CD4-positive, alpha-beta T cell treated with Interferon alpha-2 for 1 hour (primary cell): ENCODE results near the gene PRMT9.

Experiments used
- DNase-seq, 2 donors: peaks; one replicate each; pipeline ENCODE4 v3.0.0-alpha.2; 2020 to 2022

The PRMT9 gene

DNA sequence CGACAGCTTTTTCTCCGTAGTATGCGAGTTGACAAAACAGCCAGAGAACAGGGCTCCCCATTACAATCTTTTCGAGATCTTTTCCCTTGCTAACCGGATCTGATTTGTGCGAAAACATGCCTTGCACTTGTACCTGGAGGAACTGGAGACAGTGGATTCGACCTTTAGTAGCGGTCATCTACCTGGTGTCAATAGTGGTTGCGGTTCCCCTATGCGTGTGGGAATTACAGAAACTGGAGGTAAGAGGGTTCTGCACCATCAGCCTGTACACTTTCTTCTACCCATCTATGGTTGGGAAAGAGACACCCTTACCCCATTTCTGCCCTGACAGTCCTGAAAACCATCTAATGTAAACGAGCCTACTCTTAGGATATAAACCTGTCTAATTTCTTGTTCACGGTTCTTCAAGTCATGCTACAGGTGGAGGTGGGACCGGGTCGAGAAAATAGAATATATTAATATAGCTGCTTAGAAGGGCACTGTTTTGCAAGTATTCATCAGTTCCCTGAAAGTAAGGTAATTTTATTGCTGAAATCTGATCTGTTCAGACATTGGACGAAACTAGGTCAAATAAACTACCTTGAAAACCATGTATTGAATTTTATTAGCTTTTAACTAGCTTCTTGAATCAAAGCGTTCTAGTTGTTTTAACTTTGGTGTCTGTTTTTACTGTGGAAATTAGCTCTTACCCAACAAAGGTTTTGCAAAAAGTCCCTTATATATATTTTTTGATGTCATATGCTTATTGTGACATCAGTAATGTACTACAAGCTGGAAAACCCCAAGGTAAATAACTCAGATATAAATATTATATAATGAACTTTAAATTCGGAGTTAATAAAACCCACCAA is 65.9 kb downstream of the PRMT9 start:
- DNase-seq = peak in 1 of 2 donors; percentile 18

DNA sequence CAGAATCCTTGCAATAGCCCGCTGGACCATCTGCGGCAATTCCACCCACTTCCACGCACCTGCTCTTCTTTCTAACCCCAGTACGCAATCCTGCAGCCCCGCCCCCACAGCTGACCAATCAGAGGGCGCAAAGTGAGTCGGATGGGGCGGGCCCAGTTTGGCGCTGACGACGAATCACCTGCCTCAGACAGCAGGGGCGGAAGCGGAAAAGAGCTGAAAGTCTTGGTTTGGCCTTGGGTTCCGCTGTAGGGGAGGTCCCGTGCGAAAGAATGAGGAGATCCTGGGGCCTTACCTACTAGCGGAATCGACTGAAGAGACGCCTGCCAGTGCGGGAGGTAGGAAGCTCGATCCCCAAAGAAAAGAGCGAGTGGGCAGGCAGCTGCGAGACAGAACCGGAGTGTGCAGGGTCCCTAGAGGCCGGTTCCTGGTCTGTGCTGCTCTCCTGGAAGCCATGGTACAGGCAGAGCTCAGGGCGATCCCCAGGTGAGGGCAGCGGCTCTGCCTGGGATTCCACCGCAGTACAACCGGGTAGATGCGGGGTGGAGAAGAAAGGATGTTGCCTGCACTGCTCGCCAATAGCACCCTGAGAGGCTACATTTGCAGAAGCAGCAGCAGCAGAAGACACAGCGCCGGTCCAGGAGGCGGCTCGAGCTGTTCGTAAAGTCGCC is 66.7 kb downstream of the PRMT9 start, which contains the start of gene TMEM184C:
Gene TMEM184C, plus strand, starts transcription at position 225 of the 668 bp plus-strand sequence. CDS start 560 bp downstream, outside the sequence.
- DNase-seq = peak; percentile 96 to 98

DNA sequence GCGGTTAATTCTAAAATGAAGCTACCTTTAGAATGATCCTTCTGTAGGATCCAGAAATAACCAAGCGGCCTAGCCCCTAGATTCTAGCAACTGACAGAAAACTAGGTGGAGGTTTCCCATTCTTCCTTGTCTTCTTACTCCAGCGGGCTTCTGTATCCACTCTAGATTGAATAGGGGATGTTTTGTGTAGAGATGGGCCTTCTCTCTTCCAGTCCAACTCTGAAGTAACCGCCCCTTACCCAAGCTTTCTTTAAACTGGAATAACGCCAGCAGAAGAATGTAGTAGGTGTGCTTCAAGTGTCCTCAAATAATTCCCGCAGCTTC is 67.2 kb downstream of the PRMT9 start:
- DNase-seq = no peak

DNA sequence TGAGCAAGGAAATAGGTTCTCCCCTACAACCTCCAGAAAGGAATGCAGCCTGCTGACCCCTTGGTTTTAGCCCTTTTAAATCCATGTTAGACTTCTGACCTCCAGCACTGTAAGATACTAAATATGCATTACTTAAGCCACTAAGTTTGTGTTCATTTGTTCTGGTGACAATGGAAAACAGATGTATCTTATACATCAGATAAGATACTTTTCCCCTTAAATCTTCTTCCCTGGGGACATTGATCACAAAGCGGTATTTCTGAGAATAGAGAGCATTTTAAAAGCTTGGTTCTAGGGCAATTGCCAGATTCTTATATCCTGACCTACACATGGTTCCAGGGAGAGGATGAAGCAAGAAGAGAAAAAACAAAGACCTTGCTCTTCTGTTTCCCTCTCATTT is 73.3 kb downstream of the PRMT9 start:
- DNase-seq = no peak

DNA sequence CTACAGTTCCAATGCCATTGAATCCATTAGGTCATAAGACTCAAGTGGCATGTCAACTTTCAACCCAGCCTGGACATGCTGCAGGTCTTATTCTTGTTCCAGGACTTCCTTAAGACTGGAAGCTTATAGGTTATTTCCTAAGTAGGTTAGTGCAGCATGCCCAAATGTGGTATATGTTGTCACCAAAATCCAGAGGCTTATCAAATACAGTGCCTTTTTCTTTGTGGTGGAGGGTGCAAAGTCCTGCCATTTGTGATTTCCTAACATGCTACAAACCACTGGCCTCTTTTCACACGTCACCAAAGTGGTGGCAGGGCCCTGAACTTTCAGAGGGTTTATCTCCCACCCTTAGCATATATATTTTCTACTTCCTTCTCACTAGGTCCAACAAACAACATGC is 76.5 kb downstream of the PRMT9 start:
- DNase-seq = no peak

DNA sequence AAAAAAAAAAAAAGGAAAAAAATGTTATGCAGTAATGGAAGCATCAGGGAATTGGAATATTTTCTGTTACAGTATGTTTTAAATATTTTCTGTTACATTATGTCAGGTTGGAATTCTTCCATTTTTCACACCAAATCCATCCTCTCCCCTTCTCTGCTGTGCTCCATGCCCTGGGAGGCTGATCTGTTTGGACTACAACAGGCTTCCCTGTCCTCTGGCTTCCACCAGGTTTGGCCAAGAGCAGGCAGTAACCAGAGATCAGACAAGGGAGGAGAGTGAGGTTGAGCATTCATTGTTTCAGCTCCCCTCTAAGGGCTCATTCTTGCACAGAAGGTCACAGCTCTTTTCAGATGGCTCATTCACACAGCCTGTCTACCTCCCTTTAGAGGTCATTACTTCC is 78.5 kb downstream of the PRMT9 start:
- DNase-seq = no peak

DNA sequence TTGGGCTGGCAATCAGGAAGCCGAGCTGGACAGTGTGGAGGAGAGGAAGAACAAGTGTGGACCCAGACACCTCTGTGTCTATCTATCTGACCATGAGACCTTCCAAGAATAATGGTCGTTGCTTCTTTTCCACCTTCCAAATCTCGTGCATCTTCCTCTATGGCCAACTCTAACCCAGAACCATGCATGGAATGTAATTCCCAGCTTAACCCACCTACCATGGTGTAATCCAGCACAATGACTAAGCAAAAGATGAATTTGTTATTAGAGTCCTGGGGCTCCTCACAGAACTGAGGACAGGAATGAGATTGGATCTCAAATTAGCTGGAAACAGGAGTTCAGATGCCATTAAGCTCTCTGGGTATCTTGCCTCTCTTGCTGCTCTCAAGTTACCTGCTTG is 84.2 kb downstream of the PRMT9 start:
- no peak for DNase-seq

DNA sequence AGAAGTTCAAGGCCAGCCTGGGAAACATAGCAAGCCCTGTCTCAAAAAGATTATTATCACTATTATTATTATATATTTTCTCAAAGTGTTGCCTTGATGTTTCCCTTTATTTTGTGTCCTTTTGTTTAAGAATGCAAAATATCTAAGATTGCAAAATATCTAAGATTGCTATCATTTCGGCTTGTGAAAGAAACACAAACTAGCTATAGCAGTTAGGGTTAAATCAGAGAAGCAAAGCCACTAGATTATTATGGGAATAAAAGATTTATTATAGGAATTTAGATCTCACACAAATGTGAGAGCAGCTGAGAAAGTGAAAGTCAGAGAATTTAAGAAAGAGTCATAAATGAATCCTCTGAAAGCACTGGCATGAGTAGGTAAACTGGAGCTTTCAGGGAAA is 84.8 kb downstream of the PRMT9 start:
- no peak for DNase-seq

DNA sequence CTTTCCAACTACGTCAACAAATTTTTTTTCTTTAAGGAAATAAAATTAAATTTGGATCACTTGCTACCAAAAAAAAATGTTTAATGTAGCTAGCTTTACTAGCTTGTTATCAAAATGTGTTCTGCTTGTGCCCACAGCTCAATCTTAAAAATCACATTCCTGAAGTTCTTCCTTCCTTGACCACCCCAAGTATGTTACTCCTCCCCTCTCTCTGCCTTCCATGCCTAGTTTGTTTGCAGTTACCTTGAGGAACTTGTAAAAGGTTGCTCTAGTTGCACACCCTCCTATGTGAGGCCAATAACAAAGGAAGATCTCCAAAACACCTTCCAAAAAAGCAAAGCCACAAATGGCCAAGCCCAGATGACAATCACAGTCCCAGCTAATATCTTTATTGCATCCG is 86.4 kb downstream of the PRMT9 start:
- no peak for DNase-seq

DNA sequence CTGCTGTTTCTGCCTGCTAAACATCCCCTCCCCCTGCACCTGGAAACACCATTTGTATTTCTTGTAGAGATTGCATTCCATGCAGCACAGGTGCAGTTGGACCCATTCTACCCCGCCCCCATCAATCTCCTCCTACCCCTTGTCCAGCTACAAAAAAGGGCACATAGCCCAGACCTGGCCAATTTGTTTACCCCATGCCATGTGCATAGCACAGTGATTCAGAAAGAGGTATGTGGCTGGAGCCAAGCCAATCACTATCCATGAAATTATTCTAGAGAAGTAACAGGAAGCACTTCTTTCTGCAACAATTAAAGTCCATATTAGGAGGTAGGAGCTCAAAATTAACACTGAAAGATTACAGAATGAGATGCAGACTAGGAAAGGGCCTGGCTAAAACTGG is 87.0 kb downstream of the PRMT9 start:
- DNase-seq = no peak

DNA sequence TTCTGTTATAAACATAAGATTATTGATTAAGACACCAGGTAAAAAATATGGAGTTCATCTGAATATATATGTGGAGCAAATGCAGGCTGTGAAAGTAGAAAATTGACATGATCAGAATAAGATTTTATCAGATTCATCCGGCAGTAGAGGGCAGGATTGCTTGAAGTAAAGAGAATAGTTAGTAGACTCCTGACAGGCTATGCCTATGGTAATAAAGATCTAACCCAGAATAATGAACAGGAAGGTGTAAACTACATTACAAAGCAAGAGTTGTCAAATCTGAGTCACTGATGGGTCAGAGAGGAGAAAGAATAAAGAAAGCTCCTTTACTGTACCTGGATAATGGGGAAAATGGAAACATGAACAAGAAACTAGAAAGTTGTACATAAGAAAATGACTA is 87.6 kb downstream of the PRMT9 start:
- DNase-seq = no peak

DNA sequence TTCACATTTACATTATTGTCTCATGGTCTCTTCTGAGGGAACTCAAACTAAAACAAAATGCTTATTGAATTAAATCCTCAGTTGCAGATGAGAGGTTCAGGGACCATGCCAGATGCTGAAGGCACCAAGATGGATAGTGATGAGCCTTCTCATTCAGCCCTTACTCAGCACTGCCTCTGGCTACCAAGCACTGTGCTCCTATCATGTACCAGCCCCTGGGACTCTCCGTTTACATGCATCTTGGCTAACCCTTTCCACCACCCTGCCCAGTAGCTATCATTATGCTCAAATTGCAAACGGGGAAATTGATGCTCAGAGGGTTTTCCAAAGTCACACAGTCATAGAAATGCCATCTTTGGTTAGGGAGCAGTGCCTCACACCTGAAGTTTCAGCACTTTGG is 89.4 kb downstream of the PRMT9 start:
- DNase-seq = no peak

DNA sequence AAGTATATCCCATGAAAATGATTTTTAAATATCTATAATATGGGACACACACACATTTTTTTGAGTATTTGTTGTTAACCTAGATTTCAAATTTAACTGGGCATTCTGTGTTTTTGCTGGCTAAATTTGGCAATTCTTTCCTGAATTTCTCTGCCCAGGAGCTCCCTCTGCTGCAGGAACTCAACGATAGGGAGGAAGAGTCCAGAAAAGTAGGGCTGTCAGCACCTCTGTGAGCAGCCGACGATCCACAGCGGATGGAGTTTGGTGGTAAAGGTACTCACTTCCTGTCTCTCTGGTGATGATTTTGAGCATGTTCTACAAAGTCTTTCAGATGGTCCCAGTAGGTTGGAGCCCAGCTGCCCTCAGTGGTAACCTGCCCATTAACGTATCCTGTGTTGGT is 89.9 kb downstream of the PRMT9 start:
- DNase-seq = no peak

DNA sequence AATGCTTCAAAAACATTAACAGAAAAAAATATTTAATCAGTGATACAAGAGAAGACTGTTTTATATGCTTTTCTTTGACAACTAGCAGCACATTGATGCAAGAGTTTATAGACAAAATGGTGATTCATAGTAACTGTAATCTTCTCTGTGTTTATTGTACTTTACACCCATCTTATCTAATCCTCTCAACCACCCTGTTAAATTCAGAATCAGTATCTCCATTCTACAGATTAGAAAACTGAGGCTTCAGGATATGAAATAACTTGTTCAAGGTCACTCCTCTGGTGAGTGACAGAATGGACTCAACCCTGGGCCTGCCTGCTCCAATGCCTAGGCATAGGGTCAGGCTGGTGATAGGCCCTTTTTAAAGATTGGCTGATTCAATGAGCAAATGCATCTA is 92.9 kb downstream of the PRMT9 start:
- no peak for DNase-seq

DNA sequence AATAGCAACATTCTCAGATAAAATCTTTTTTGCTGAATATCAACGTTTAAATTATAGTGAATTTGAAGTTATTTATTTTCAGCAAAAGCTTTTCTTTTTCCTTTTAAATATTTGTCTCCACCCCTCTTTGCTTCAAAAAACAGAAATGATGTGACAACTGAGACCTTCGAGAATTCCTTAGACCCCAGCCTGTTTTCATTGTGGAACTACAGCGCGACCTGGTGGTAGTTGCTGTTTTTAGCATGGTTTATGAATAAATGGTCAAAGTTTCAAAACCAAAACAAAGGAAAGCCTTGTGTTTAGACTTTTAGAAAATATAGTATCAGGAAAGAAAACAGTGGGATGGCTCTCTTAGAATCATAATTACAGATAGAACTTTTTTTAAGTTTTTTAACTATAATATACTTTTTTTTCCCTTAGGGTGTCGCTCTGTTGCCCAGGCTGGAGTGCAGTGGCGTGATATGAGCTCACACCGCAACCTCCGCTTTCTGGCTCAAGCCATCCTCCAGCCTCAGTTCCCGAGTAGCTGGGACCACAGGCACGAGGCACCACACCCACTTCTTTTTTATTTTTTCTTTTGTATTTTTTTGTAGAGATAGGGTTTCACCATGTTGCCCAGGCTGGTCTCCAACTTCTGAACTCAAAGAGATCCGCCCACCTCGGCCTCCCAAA is 93.6 kb downstream of the PRMT9 start:
- DNase-seq = peak in 1 of 2 donors; percentile 43

DNA sequence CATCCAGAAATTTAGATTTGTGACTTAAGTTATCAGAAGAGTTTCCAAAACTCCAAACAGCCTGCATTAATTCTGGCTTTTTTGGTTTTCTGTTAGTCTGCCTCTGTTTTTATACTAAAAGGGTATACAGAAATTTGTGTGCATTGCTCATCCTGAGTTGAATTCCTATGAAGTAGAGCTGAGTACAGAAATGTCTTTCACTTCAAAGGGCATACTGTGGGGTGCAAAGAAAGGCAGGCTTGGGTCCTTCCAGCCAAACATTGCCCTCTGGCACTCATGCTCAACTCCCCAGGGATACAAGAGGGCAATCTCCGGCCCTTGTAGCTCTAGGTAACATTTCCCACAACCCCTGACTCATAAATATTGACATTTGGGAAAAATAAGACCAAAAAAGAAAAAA is 94.4 kb downstream of the PRMT9 start:
- no peak for DNase-seq
